Activated T-cell treated with anti-CD3 and anti-CD28 coated beads, Interleukin-2, amount 50 U/mL, for 1 hour (primary cell): ENCODE data around the gene GPBAR1.
"Not testable (repeated sequence)": the region's sequence is repeated elsewhere in the genome, so short reads cannot be mapped to it uniquely, and the experiment has no call there.

Experiments
- DNase-seq: peaks from one replicate; pipeline ENCODE4 v3.0.0-alpha.2; 2020

GPBAR1 gene

DNA sequence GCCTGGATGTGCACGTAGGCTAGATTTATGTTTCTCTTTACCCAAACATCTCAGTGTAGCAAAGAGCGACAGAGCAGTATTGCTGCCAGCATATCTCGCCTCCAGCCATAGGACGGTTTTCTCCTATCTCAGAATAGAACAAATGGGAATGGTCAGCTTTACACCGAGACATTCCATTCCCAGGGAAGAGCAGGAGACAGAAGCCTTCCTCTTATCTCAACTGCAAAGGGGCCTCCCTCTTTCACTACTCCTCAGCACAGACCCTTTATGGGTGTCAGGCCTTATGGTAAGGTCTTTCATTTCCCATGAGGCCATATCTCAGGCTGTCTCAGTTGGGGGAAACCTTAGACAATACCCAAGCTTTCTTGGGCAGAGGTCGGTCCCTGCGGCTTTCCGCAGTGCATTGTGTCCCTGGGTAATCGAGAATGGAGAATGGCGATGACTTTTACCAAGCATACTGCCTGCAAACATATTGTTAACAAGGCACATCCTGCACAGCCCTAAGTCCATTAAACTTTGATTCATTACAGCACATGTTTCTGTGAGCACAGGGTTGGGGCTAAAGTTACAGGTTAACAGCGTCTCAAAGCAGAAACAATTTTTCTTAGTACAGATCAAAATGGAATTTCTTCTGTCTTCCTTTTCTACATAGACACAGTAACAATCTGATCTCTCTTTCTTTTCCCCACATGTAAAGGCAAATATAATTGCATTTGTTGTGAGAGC, 50.9 kb downstream of the GPBAR1 start:
- DNase-seq = not testable (repeated sequence)

DNA sequence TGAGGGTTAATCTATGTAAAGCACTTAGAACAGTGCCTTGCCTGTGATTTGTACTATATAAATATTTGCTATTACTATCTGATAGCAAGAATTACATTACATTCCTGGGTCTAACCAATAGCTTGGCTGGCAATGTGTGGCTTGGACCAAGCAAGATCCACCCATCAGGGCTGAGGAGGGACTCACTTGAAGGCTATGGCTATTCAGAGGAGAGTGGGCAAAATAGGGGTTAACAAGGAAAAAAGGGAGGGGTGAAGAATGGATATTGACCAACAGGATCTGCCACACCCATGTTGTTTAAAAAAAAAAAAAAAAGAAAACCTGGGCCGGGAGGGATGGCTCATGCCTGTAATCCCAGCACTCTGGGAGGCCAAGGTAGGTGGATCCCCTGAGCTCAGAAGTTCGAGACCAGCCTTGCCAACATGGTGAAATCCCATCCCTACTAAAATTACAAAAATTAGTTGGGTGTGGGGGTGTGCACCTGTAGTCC, 51.5 kb downstream of the GPBAR1 start:
- no peak for DNase-seq

- no peak for DNase-seq
These were observed 52.5 kb downstream of the GPBAR1 start for GRCh38 chr2:218313356-218313755.
